ENCODE results near the gene PKN2. TPM values are rescaled to one million over a fixed set of nuclear protein-coding genes. Genes with fewer than 3 reads are reported as not detected.
"Not testable (repeated sequence)": the region's sequence is repeated elsewhere in the genome, so short reads cannot be mapped to it uniquely, and the experiment has no call there.

The PKN2 gene
- total RNA-seq, 1 experiment from 2014 or later = 74.1 TPM

GRCh38 chr1:88716571-88716970 is 32.5 kb downstream of the PKN2 start:
- ATAC-seq; H3K27ac ChIP-seq (ENCODE audit: low read length); H3K4me1 ChIP-seq (ENCODE audit: control insufficient read depth, insufficient read depth, low read length); H3K9me3 ChIP-seq (ENCODE audit: control insufficient read depth, insufficient read depth, low read depth, low read length); H3K27me3 ChIP-seq (ENCODE audit: control insufficient read depth, insufficient read depth, low read length); POLR2A ChIA-PET; in situ Hi-C loops (cut with HindIII; ENCODE audit: low pct_unique_long_range_greater_than_20kb, low sequenced_read_pairs); BruUV-seq (replicated peaks); DNase-seq (ENCODE audit: low read depth, low spot score); intact Hi-C loops (cut with micrococcal nuclease; ENCODE audit: unreplicated experiment); CTCF ChIA-PET; H3K36me3 ChIP-seq (ENCODE audit: control insufficient read depth, insufficient read depth, low read length); H3K4me3 ChIP-seq (ENCODE audit: low read depth in 2 of 2, low read length in 2 of 2): not testable (repeated sequence)

GRCh38 chr1:88722492-88722891 is 38.4 kb downstream of the PKN2 start:
- Histone ChIP-seq H3K4me1 (ENCODE audit: control insufficient read depth, insufficient read depth, low read length) (no peaks in the 10 kb centered on the region), H3K27me3 (ENCODE audit: control insufficient read depth, insufficient read depth, low read length) (no peaks in the 10 kb centered on the region), H3K4me3 (ENCODE audit: low read depth in 2 of 2, low read length in 2 of 2) (no peak overlapping the region), H3K27ac (ENCODE audit: low read length) (no peak overlapping the region), H3K9me3 (ENCODE audit: control insufficient read depth, insufficient read depth, low read depth, low read length) (no peaks in the 10 kb centered on the region), H3K36me3 (ENCODE audit: control insufficient read depth, insufficient read depth, low read length) (no peaks in the 10 kb centered on the region)
- DNase-seq (ENCODE audit: low read depth, low spot score) (no peak), ATAC-seq (no peak)
- no TSS peak for BruUV-seq (replicated peaks)
- TF ChIP-seq SIN3A (IDR thresholded peaks at IDR 0.05; ENCODE audit: borderline replicate concordance, insufficient read depth, low read depth, low read length) = no peak
- no peak for TF ChIP-seq CTCF (IDR thresholded peaks at IDR 0.05)
- no peak for TF ChIP-seq POLR2AphosphoS5 (IDR thresholded peaks at IDR 0.05; ENCODE audit: low read depth, low read length)
- TF ChIP-seq REST (IDR thresholded peaks at IDR 0.05; ENCODE audit: insufficient read depth in 1 of 2, low read depth in 2 of 2, low read length in 1 of 2) = no peak
- TF ChIP-seq TCF7L2 (IDR thresholded peaks at IDR 0.05; ENCODE audit: low read depth, low read length) = no peak
- CTCF ChIA-PET = no interaction called here
- POLR2A ChIA-PET = interaction anchor here (0.6 kb wide), 1 partner anchor 103 kb away, joined by 3 read pairs; no protein-coding TSS in a partner anchor
- intact Hi-C loops (cut with micrococcal nuclease; ENCODE audit: unreplicated experiment) = no loop called here
- in situ Hi-C loops (cut with HindIII; ENCODE audit: low pct_unique_long_range_greater_than_20kb, low sequenced_read_pairs) = no loop called here

GRCh38 chr1:88726697-88727096 is 42.6 kb downstream of the PKN2 start:
- no TSS peak for BruUV-seq (replicated peaks)
- ChIA-PET POLR2A (no interaction called here), CTCF (no interaction called here)
- DNase-seq (ENCODE audit: low read depth, low spot score) (no peak), ATAC-seq (no peak)
- H3K27me3 ChIP-seq (ENCODE audit: control insufficient read depth, insufficient read depth, low read length) = no peaks in the 10 kb centered on the region
- no peaks in the 10 kb centered on the region for H3K9me3 ChIP-seq (ENCODE audit: control insufficient read depth, insufficient read depth, low read depth, low read length)
- peaks cover 8% of the 10 kb centered on the region for H3K4me1 ChIP-seq (ENCODE audit: control insufficient read depth, insufficient read depth, low read length)
- H3K36me3 ChIP-seq (ENCODE audit: control insufficient read depth, insufficient read depth, low read length) = no peaks in the 10 kb centered on the region
- in situ Hi-C loops (cut with HindIII; ENCODE audit: low pct_unique_long_range_greater_than_20kb, low sequenced_read_pairs) (no loop called here), intact Hi-C loops (cut with micrococcal nuclease; ENCODE audit: unreplicated experiment) (no loop called here)
- TF ChIP-seq SIN3A (IDR thresholded peaks at IDR 0.05; ENCODE audit: borderline replicate concordance, insufficient read depth, low read depth, low read length) (no peak), TCF7L2 (IDR thresholded peaks at IDR 0.05; ENCODE audit: low read depth, low read length) (no peak), REST (IDR thresholded peaks at IDR 0.05; ENCODE audit: insufficient read depth in 1 of 2, low read depth in 2 of 2, low read length in 1 of 2) (no peak), POLR2AphosphoS5 (IDR thresholded peaks at IDR 0.05; ENCODE audit: low read depth, low read length) (no peak), CTCF (IDR thresholded peaks at IDR 0.05) (no peak)
- no peak overlapping the region for H3K4me3 ChIP-seq (ENCODE audit: low read depth in 2 of 2, low read length in 2 of 2)
- no peak overlapping the region for H3K27ac ChIP-seq (ENCODE audit: low read length)
